Heart left ventricle (tissue), 16 donors: ENCODE data around the gene PLCB4. TPM values are rescaled to one million over a fixed set of nuclear protein-coding genes. Genes with fewer than 3 reads are reported as not detected.

Experiments used
- ATAC-seq, 4 donors: fragments of 200-7000 bp; cut with Tn5 transposase; one replicate each; pipeline ENCODE4 v1.9.1; 2020 to 2022; ENCODE audit warnings: moderate library complexity in 4 of 4, mild to moderate bottlenecking in 3 of 4, moderate number of reproducible peaks in 1 of 4
- DNase-seq, 5 donors: peaks; one replicate each; pipeline ENCODE4 v3.0.0-alpha.2; 2020
- H3K27ac ChIP-seq, 12 donors: fragments of 200-600 bp; sonication (generic) in 4 of 12; one replicate each; pipeline versions ENCODE4 v1.5.0 to v1.8.0; 2016 to 2022; ENCODE audit warnings: mild to moderate bottlenecking in 2 of 12
- H3K27me3 ChIP-seq, 9 donors: fragments of 200-600 bp; sonication (generic) in 2 of 9; one replicate each; pipeline versions ENCODE4 v1.5.1 to v1.8.0; 2016 to 2022; ENCODE audit warnings: mild to moderate bottlenecking in 3 of 9
- H3K36me3 ChIP-seq, 9 donors: fragments of 200-600 bp; sonication (generic) in 2 of 9; one replicate each; pipeline versions ENCODE4 v1.5.0 to v1.8.0; 2018 to 2022; ENCODE audit warnings: mild to moderate bottlenecking in 2 of 9
- H3K4me1 ChIP-seq, 12 donors: fragments of 200-600 bp; sonication (generic) in 4 of 12; one replicate each; pipeline versions ENCODE4 v1.5.0 to v1.8.0; 2016 to 2022; ENCODE audit warnings: mild to moderate bottlenecking in 3 of 12
- H3K4me3 ChIP-seq, 12 donors: fragments of 200-600 bp; sonication (generic) in 4 of 12; one replicate each; pipeline versions ENCODE4 v1.5.0 to v1.8.0; 2017 to 2022; ENCODE audit warnings: mild to moderate bottlenecking in 9 of 12, moderate library complexity in 4 of 12
- H3K9me3 ChIP-seq, 12 donors: fragments of 200-600 bp; sonication (generic) in 4 of 12; one replicate each; pipeline versions ENCODE4 v1.5.0 to v1.8.0; 2016 to 2022; ENCODE audit warnings: mild to moderate bottlenecking in 1 of 12
- CTCF ChIP-seq, 12 donors: fragments of 200-600 bp; sonication (generic) in 4 of 12; IDR thresholded peaks; one replicate each; pipeline versions ENCODE4 v1.5.0 to v1.8.0; 2018 to 2022; ENCODE audit warnings: antibody characterized with exemption in 12 of 12, mild to moderate bottlenecking in 5 of 12
- POLR2A ChIP-seq, 2 donors: fragments of 450-650 bp; IDR thresholded peaks; one replicate each; pipeline ENCODE4 v1.6.1; 2017; ENCODE audit warnings: antibody characterized with exemption in 2 of 2, mild to moderate bottlenecking in 2 of 2, moderate library complexity in 2 of 2
- whole genome bisulfite sequencing, 4 donors: extraction: QIAGEN DNeasy Blood & Tissue Kit in 2 of 4; methylation state at CpG; one replicate each; pipeline versions ENCODE4 v1.1.5 to v1.1.7; 2013 to 2018; 5-methylcytosine and 5-hydroxymethylcytosine counted together
- intact Hi-C, 10 donors: fragments of 100-400 bp; cut with DNase I; formaldehyde crosslinking; loops; one replicate each; pipeline versions ENCODE4 v1.11.1 to v1.14.2; 2022
- polyA plus RNA-seq, 2 donors: library from polyadenylated mRNA; stranded (reverse); fragments of 200-250 nt; gene quantifications; one replicate each; pipeline ENCODE4 v1.2.3, GENCODE V29; 2013
- total RNA-seq, 9 donors: library from RNA; depleted of rRNA in 2 of 9; stranded (reverse); fragments of >200 nt in 2 of 9; fragmentation: NEBNext Ultra II Directional in 3 of 9; extraction: Animal tissue kit (Norgen Biotek cat#: 25700) in 3 of 9; gene quantifications; one replicate each; pipeline versions ENCODE4 v1.1.0 to v1.2.4, GENCODE V29; 2016 to 2023
- donor health status: ischemic (EF 13 %, LVEDD 7.1; RV severe dilation, severe dysfunction).
- donor health status: healthy with polysubstance abuse.
- donor health status: DM: no; HTN: yes; CAD: no.
- donor health status: DM: no; HTN: no; CAD: no.
- donor health status: ischemic (EF 25% LVEDD 6.9; RV normal size, moderate dysfunction).
- donor health status: ischemic (EF 25% LVEDD 5.7; RV mildly dilated, moderate dysfunction).
- donor health status: healthy.
- donor health status: DM: yes; HTN: yes; CAD: no.
- donor health status: ischemic (EF 35%, LVEDD 5.7; RV mildly dilated, moderate dysfunction).
- donor health status: nonischemic (EF 11% LVEDD 7.7; RV severe dilation, severe dysfunction).
- donor health status: DM: yes; HTN: yes; CAD: no.
- donor health status: PGD.
- donor health status: ischemic (EF 29% LVEDD 5.4; RV normal size, mild dysfunction).
- donor health status: nonischemic (EF 23%, LVEDD 6.1; RV moderate dilation, normal function).

Gene PLCB4
- total and polyA plus RNA-seq, 11 donors = 8.4 to 31.8 (median 18.5) TPM

GRCh38 chr20:9093218-9093957 lies 24.5 kb downstream of the PLCB4 start:
- H3K4me1 ChIP-seq = peaks cover 0 to 71% (median 40%) of the 10 kb centered on the region in 12 donors
- H3K9me3 ChIP-seq = no peaks in the 10 kb centered on the region
- no peaks in the 10 kb centered on the region for H3K27me3 ChIP-seq
- intact Hi-C loops = no loop called here
- peak overlapping the region in 7 of 12 donors; percentile 4 to 28 (median 14) for H3K4me3 ChIP-seq
- H3K27ac ChIP-seq = peak overlapping the region; percentile 33 to 78 (median 66)
- DNase-seq = no peak
- 38 to 49% (median 46%) methylated on average over 8 of the region's 8 CpGs for WGBS, 4 donors
- no peaks in the 10 kb centered on the region for H3K36me3 ChIP-seq
- peak in 3 of 4 donors; percentile 46 to 80 (median 52) for ATAC-seq
- TF ChIP-seq POLR2A (IDR thresholded peaks at IDR 0.05) (no peak), CTCF (IDR thresholded peaks at IDR 0.05) (peak in 2 of 12 donors; percentile 6 to 20)

- Histone ChIP-seq H3K4me3 (no peak overlapping the region), H3K9me3 (no peaks in the 10 kb centered on the region), H3K27ac (no peak overlapping the region), H3K4me1 (peaks cover 0 to 21% (median 7%) of the 10 kb centered on the region in 12 donors), H3K36me3 (peaks cover 0 to 11% (median 0%) of the 10 kb centered on the region in 9 donors), H3K27me3 (no peaks in the 10 kb centered on the region)
- DNase-seq (no peak), ATAC-seq (peak in 1 of 4 donors; percentile 33)
- no peak for TF ChIP-seq POLR2A (IDR thresholded peaks at IDR 0.05)
- peak in 7 of 12 donors; percentile 7 to 34 (median 17) for TF ChIP-seq CTCF (IDR thresholded peaks at IDR 0.05)
- intact Hi-C loops = loop anchor here in 1 of 10 donors (5.0 kb wide), 1 partner anchor 73 kb away; no protein-coding TSS in a partner anchor
- WGBS, 4 donors = 93 to 98% (median 95%) methylated on average over 2 of the region's 2 CpGs
Measured at GRCh38 chr20:9099372-9099771, 30.5 kb downstream of the PLCB4 start.

GRCh38 chr20:9100691-9101090 lies 31.8 kb downstream of the PLCB4 start:
- 94 to 95% (median 95%) methylated on average over 9 of the region's 9 CpGs for WGBS, 4 donors
- H3K36me3 ChIP-seq = peaks cover 0 to 11% (median 0%) of the 10 kb centered on the region in 9 donors
- TF ChIP-seq CTCF (IDR thresholded peaks at IDR 0.05) (no peak), POLR2A (IDR thresholded peaks at IDR 0.05) (no peak)
- peaks cover 0 to 13% (median 0%) of the 10 kb centered on the region in 12 donors for H3K4me1 ChIP-seq
- no peak for DNase-seq
- no peak for ATAC-seq
- no peaks in the 10 kb centered on the region for H3K27me3 ChIP-seq
- intact Hi-C loops = no loop called here
- H3K4me3 ChIP-seq = no peak overlapping the region
- H3K27ac ChIP-seq = no peak overlapping the region
- H3K9me3 ChIP-seq = no peaks in the 10 kb centered on the region

GRCh38 chr20:9102456-9102855 lies 33.6 kb downstream of the PLCB4 start:
- Histone ChIP-seq H3K36me3 (peaks cover 0 to 11% (median 0%) of the 10 kb centered on the region in 9 donors), H3K9me3 (no peaks in the 10 kb centered on the region), H3K27me3 (no peaks in the 10 kb centered on the region), H3K27ac (no peak overlapping the region), H3K4me1 (peaks cover 0 to 13% (median 0%) of the 10 kb centered on the region in 12 donors), H3K4me3 (no peak overlapping the region)
- no peak for DNase-seq
- ATAC-seq = no peak
- no peak for TF ChIP-seq POLR2A (IDR thresholded peaks at IDR 0.05)
- no peak for TF ChIP-seq CTCF (IDR thresholded peaks at IDR 0.05)
- intact Hi-C loops = no loop called here
